K562 (cell line): Measurements from ENCODE around the gene ZC3H18.

Experiments
- CBFA2T2 ChIP-seq: fragments of 450-650 bp; conservative IDR thresholded peaks from 2 replicates; pipeline ENCODE4 v1.6.1; 2017; ENCODE audit warnings: mild to moderate bottlenecking
- CBFB ChIP-seq: sonication (generic); formaldehyde crosslinking; IDR thresholded peaks from 2 replicates; pipeline ENCODE4 v1.4.0; 2020; ENCODE audit warnings: mild to moderate bottlenecking, missing genetic modification reagents
- CBX5 ChIP-seq: IDR thresholded peaks from 2 replicates; pipeline ENCODE4 v1.6.1; 2014; ENCODE audit warnings: low read depth, borderline replicate concordance
- EP300 ChIP-seq: IDR thresholded peaks from 2 replicates; pipeline ENCODE4 v1.6.1; 2012; ENCODE audit warnings: low read length, improper control_type of control experiment
- GTF2A2 ChIP-seq: IDR thresholded peaks from 2 replicates; pipeline ENCODE4 v1.6.1; 2016; ENCODE audit warnings: mild to moderate bottlenecking, missing genetic modification characterization, missing compliant biosample characterization
- KDM5B ChIP-seq: fragments of 200-600 bp; sonication (generic); IDR thresholded peaks from 2 replicates; pipeline ENCODE4 v1.6.1; 2012; ENCODE audit warnings: low read depth, mild to moderate bottlenecking, moderate library complexity, low read length, control low read depth, inconsistent platforms; ENCODE audit not compliant: insufficient replicate concordance
- NELFE ChIP-seq: IDR thresholded peaks from 2 replicates; pipeline ENCODE4 v1.6.1; 2011; ENCODE audit warnings: mild to moderate bottlenecking; ENCODE audit not compliant: insufficient read depth, insufficient read length
- POLR2AphosphoS5 ChIP-seq: IDR thresholded peaks from 2 replicates; pipeline ENCODE4 v1.6.1; 2011; ENCODE audit warnings: mild to moderate bottlenecking, low read depth, low read length, moderate library complexity; ENCODE audit not compliant: control insufficient read depth, insufficient read depth
- POLR2H ChIP-seq: IDR thresholded peaks from 2 replicates; pipeline ENCODE4 v1.6.1; 2016; ENCODE audit warnings: missing genetic modification characterization, low read depth, mild to moderate bottlenecking, control low read depth, missing compliant biosample characterization, moderate library complexity
- TF ChIP-seq, protein P1 (sequence below), 2 experiments: fragments of 450-650 bp; IDR thresholded peaks; 2 replicates each; pipeline ENCODE4 v1.6.1; 2016; ENCODE audit warnings: mild to moderate bottlenecking in 2 of 2, borderline replicate concordance in 1 of 2, low read depth in 1 of 2, moderate library complexity in 1 of 2
- TF ChIP-seq, protein P2 (sequence below): sonication (generic); formaldehyde crosslinking; IDR thresholded peaks from 2 replicates; pipeline ENCODE4 v1.8.0; 2022; ENCODE audit warnings: missing genetic modification reagents, mild to moderate bottlenecking, moderate library complexity, borderline replicate concordance
- TF ChIP-seq, protein P3 (sequence below): fragments of 250-450 bp; sonication (Bioruptor Pico); IDR thresholded peaks from 2 replicates; pipeline ENCODE4 v1.5.0; 2020; ENCODE audit warnings: mild to moderate bottlenecking, borderline replicate concordance
- TF ChIP-seq, protein P4 (sequence below), 3 experiments: IDR thresholded peaks in 2 of 3; conservative IDR thresholded peaks in 1 of 3; 2 replicates each; pipeline ENCODE4 v1.5.1; 2011 to 2012; ENCODE audit warnings: low read length in 3 of 3, mild to moderate bottlenecking in 3 of 3, control low read depth in 2 of 3, improper control_type of control experiment in 1 of 3, inconsistent platforms in 1 of 3, low read depth in 1 of 3, mixed read lengths in 1 of 3, moderate library complexity in 1 of 3; ENCODE audit not compliant: insufficient read depth in 2 of 3

DNA sequence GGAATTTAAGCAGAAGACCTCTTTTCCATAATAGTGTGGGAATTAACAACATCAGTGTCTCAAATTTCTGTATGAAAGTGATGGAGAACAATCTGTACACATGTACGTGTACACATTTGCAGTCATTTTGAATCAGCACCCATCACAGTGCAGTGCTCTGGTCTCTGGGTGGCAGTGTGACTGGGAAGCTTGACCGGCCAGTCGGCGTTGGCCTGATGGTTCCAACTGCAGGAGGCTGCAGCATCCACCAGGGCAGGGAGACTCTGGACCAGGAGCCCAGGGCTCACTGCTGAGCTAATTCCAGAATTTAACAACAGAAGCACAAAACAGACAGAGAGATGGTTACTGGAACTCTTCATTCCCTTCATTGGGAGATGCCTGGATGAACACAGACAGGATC lies 17.9 kb downstream of the ZC3H18 start:
- TF ChIP-seq, protein P1, sequence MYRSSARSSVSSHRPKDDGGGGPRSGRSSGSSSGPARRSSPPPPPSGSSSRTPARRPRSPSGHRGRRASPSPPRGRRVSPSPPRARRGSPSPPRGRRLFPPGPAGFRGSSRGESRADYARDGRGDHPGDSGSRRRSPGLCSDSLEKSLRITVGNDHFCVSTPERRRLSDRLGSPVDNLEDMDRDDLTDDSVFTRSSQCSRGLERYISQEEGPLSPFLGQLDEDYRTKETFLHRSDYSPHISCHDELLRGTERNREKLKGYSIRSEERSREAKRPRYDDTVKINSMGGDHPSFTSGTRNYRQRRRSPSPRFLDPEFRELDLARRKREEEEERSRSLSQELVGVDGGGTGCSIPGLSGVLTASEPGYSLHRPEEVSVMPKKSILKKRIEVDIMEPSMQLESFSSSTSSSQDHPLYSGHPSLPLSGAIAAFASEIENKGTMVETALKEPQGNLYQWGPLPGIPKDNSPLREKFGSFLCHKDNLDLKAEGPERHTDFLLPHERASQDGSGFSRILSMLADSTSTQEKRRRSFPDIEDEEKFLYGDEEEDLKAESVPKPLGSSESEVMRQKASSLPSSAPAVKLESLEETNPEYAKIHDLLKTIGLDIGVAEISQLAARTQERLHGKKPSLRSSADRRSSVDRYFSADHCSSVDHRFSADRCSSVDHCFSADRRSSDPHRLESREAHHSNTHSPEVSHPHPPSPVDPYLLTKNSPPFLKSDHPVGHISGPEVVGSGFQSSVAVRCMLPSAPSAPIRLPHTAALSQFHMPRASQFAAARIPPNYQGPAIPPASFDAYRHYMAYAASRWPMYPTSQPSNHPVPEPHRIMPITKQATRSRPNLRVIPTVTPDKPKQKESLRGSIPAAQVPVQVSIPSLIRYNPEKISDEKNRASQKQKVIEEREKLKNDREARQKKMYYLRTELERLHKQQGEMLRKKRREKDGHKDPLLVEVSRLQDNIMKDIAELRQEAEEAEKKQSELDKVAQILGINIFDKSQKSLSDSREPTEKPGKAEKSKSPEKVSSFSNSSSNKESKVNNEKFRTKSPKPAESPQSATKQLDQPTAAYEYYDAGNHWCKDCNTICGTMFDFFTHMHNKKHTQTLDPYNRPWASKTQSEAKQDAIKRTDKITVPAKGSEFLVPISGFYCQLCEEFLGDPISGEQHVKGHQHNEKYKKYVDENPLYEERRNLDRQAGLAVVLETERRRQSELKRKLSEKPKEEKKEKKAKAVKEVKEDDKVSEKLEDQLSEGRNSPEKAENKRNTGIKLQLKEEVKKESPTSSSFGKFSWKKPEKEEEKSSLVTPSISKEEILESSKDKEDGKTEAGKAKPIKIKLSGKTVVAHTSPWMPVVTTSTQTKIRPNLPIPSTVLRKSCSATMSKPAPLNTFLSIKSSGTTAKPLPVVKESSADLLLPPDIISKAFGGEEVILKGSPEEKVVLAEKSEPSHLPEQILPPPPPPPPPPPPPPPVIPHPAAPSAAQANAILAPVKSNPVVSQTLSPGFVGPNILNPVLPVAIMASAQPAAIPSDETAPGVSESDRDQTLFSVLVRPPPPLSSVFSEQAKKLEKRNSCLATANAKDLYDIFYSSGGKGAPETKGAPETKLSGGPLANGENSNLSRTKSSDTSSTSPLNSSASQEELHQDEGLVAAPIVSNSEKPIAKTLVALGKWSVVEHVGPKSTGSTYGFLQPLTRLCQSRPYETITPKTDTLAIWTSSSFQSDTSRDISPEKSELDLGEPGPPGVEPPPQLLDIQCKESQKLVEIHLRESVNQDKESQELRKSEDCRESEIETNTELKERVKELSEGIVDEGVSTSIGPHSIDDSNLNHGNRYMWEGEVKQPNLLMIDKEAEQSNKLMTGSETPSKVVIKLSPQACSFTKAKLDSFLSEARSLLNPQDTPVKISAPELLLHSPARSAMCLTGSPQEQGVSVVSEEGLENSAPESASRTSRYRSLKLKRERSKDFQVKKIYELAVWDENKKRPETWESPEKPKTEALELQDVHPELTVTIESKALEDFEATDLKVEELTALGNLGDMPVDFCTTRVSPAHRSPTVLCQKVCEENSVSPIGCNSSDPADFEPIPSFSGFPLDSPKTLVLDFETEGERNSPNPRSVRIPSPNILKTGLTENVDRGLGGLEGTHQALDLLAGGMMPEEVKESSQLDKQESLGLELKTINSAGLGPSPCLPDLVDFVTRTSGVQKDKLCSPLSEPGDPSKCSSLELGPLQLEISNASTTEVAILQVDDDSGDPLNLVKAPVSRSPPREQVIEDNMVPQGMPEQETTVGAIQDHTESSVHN (IDR thresholded peaks at IDR 0.05; ENCODE audit: borderline replicate concordance in 1 of 2, low read depth in 1 of 2) = no peak
- TF ChIP-seq CBFA2T2 (no peak), GTF2A2 (no peak), NELFE (no peak), POLR2AphosphoS5 (no peak), POLR2H (tag) (no peak), EP300 (no peak), KDM5B (no peak), CBX5 (no peak), CBFB (CRISPR knock-in tag) (no peak)
- TF ChIP-seq, protein P2, sequence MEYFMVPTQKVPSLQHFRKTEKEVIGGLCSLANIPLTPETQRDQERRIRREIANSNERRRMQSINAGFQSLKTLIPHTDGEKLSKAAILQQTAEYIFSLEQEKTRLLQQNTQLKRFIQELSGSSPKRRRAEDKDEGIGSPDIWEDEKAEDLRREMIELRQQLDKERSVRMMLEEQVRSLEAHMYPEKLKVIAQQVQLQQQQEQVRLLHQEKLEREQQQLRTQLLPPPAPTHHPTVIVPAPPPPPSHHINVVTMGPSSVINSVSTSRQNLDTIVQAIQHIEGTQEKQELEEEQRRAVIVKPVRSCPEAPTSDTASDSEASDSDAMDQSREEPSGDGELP (CRISPR knock-in tag) = no peak
- TF ChIP-seq, protein P3, sequence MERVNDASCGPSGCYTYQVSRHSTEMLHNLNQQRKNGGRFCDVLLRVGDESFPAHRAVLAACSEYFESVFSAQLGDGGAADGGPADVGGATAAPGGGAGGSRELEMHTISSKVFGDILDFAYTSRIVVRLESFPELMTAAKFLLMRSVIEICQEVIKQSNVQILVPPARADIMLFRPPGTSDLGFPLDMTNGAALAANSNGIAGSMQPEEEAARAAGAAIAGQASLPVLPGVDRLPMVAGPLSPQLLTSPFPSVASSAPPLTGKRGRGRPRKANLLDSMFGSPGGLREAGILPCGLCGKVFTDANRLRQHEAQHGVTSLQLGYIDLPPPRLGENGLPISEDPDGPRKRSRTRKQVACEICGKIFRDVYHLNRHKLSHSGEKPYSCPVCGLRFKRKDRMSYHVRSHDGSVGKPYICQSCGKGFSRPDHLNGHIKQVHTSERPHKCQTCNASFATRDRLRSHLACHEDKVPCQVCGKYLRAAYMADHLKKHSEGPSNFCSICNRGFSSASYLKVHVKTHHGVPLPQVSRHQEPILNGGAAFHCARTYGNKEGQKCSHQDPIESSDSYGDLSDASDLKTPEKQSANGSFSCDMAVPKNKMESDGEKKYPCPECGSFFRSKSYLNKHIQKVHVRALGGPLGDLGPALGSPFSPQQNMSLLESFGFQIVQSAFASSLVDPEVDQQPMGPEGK (CRISPR knock-in tag) = no peak
- TF ChIP-seq, protein P4, sequence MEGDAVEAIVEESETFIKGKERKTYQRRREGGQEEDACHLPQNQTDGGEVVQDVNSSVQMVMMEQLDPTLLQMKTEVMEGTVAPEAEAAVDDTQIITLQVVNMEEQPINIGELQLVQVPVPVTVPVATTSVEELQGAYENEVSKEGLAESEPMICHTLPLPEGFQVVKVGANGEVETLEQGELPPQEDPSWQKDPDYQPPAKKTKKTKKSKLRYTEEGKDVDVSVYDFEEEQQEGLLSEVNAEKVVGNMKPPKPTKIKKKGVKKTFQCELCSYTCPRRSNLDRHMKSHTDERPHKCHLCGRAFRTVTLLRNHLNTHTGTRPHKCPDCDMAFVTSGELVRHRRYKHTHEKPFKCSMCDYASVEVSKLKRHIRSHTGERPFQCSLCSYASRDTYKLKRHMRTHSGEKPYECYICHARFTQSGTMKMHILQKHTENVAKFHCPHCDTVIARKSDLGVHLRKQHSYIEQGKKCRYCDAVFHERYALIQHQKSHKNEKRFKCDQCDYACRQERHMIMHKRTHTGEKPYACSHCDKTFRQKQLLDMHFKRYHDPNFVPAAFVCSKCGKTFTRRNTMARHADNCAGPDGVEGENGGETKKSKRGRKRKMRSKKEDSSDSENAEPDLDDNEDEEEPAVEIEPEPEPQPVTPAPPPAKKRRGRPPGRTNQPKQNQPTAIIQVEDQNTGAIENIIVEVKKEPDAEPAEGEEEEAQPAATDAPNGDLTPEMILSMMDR (IDR thresholded peaks at IDR 0.05 in 2 of 3, conservative IDR thresholded peaks at IDR 0.05 in 1 of 3; ENCODE audit: insufficient read depth in 2 of 3, low read depth in 1 of 3, low read length in 3 of 3) = no peak
